HL-60 (cell line): ENCODE data around the gene RPRD1B.

Experiments
- DNase-seq, 2 experiments: peaks; one replicate each; pipeline ENCODE4 v3.0.0-alpha.2; 2010 to 2020; ENCODE audit warnings: low read depth in 1 of 2, low spot score in 1 of 2
- H3K27ac ChIP-seq: fragments of 250-450 bp; sonication (Bioruptor Pico); replicated peaks from 2 replicates; pipeline ENCODE4 v1.5.1; 2020; ENCODE audit warnings: mild to moderate bottlenecking, moderate library complexity
- H3K27me3 ChIP-seq: fragments of 250-450 bp; sonication (Bioruptor Pico); 2 replicates; pipeline ENCODE4 v1.5.1; 2021; ENCODE audit warnings: mild to moderate bottlenecking, moderate library complexity; ENCODE audit not compliant: insufficient read depth, poor library complexity, severe bottlenecking
- H3K4me3 ChIP-seq: replicated peaks from 2 replicates; pipeline ENCODE4 v1.5.1; 2011; ENCODE audit warnings: mild to moderate bottlenecking, control low read depth, low read length; ENCODE audit not compliant: insufficient read depth
- GABPA ChIP-seq: IDR thresholded peaks from 2 replicates; pipeline ENCODE4 v1.6.1; 2012; ENCODE audit warnings: low read depth
- POLR2AphosphoS5 ChIP-seq: IDR thresholded peaks from 2 replicates; pipeline ENCODE4 v1.6.1; 2012; ENCODE audit warnings: low read depth
- SPI1 ChIP-seq: IDR thresholded peaks from 2 replicates; pipeline ENCODE4 v1.6.1; 2012; ENCODE audit warnings: low read depth, mild to moderate bottlenecking, borderline replicate concordance
- TF ChIP-seq, protein P1 (sequence below): IDR thresholded peaks from 2 replicates; pipeline ENCODE4 v1.6.1; 2012; ENCODE audit warnings: low read depth; ENCODE audit not compliant: insufficient replicate concordance
- TF ChIP-seq, protein P2 (sequence below): IDR thresholded peaks from one replicate; pipeline ENCODE4 v1.5.1; 2011; ENCODE audit warnings: low read length, control low read depth, inconsistent platforms; ENCODE audit not compliant: insufficient read depth

Gene RPRD1B

DNA sequence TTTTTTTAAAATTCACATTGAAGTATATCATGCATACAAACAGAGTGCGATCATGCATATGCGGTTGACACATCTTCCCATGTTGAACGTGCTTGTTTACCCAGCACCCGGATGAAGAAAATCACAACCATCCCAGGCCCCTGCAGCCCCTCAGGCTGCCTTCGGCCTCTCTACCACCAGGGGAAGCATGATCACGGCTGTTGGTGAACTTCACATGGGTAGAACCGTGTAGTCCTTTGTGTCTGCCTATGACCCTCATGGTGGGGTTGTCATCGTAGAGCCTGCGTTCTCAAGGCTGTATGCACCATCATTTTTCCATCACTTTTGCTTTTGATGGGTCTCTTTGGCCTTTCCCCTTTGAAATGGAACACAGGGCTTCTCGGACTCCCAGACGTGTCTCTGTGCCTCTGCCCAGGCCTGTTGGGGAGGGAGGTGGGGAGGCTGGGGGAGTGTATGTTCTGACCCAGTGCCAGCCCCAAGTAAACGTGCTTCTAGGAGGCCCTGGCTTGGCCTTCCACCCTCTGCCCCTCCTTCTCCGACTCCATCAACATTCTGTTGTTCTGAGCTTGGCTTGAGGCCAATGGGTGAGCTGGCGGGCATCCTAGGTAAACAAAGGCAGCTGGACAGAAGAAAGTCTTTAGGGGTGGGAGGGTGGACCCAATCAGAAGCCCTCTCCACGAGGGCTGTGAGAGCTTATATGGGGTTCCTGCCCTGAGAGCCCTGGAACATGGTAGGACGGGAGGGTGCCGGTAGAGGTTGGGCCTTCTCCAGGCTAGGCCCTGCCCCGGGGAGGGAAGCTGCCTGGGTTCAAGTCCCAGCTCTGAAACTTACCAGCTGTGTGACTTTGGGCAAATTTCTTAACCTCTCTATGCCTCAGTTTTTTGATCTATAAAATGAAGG is 91.9 kb downstream of the RPRD1B start:
- H3K27me3 ChIP-seq, result no peaks in the 10 kb centered on the region
- TF ChIP-seq GABPA (no peak), SPI1 (no peak), POLR2AphosphoS5 (no peak)
- TF ChIP-seq, protein P1, sequence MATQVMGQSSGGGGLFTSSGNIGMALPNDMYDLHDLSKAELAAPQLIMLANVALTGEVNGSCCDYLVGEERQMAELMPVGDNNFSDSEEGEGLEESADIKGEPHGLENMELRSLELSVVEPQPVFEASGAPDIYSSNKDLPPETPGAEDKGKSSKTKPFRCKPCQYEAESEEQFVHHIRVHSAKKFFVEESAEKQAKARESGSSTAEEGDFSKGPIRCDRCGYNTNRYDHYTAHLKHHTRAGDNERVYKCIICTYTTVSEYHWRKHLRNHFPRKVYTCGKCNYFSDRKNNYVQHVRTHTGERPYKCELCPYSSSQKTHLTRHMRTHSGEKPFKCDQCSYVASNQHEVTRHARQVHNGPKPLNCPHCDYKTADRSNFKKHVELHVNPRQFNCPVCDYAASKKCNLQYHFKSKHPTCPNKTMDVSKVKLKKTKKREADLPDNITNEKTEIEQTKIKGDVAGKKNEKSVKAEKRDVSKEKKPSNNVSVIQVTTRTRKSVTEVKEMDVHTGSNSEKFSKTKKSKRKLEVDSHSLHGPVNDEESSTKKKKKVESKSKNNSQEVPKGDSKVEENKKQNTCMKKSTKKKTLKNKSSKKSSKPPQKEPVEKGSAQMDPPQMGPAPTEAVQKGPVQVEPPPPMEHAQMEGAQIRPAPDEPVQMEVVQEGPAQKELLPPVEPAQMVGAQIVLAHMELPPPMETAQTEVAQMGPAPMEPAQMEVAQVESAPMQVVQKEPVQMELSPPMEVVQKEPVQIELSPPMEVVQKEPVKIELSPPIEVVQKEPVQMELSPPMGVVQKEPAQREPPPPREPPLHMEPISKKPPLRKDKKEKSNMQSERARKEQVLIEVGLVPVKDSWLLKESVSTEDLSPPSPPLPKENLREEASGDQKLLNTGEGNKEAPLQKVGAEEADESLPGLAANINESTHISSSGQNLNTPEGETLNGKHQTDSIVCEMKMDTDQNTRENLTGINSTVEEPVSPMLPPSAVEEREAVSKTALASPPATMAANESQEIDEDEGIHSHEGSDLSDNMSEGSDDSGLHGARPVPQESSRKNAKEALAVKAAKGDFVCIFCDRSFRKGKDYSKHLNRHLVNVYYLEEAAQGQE, result no peak
- TF ChIP-seq, protein P2, sequence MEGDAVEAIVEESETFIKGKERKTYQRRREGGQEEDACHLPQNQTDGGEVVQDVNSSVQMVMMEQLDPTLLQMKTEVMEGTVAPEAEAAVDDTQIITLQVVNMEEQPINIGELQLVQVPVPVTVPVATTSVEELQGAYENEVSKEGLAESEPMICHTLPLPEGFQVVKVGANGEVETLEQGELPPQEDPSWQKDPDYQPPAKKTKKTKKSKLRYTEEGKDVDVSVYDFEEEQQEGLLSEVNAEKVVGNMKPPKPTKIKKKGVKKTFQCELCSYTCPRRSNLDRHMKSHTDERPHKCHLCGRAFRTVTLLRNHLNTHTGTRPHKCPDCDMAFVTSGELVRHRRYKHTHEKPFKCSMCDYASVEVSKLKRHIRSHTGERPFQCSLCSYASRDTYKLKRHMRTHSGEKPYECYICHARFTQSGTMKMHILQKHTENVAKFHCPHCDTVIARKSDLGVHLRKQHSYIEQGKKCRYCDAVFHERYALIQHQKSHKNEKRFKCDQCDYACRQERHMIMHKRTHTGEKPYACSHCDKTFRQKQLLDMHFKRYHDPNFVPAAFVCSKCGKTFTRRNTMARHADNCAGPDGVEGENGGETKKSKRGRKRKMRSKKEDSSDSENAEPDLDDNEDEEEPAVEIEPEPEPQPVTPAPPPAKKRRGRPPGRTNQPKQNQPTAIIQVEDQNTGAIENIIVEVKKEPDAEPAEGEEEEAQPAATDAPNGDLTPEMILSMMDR, result no peak
- no peak overlapping the region for H3K4me3 ChIP-seq
- H3K27ac ChIP-seq, result no peak overlapping the region
- DNase-seq, result no peak

DNA sequence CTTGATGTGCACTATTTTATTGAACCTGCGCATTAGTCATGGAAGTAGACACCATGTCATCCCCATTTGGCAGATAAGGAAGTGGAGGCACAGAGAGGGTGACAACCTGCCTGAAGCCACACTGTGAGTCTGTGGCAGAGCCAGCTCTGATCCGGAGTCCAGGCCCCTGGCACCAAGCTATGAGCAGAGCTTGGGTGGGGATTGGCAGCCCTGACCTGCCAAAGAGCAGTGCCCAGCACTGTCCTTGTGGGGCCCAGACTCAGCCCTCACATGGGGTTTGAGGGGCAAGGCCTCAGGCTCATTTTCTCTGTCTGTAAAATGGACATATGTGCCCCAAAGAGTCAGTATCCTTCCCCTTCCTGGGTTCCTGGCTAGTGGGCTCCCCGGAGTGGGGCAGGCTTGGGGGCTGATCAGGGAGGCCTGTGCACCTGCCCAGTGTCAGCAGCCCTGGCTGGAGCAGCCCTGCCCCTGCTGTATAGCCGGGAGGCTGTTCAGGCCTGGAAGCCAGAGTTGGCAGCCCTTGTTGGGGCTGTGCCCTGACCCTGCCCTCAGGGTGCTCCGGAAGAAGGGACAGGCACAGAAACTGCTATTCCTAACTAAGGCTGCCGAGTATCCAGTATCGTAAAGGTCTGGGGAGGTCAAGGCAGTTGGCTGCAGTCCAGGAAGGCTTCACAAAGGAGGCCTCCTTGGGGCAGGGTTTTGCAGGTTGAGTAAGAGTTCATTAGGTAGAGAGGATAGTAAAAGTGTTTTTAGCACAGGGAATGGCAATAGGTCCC is 92.8 kb downstream of the RPRD1B start:
- TF ChIP-seq POLR2AphosphoS5 (no peak), SPI1 (no peak), GABPA (no peak)
- TF ChIP-seq, protein P2, result no peak
- TF ChIP-seq, protein P1, result no peak
- Histone ChIP-seq H3K27me3 (no peaks in the 10 kb centered on the region), H3K27ac (no peak overlapping the region), H3K4me3 (no peak overlapping the region)
- DNase-seq, result no peak

DNA sequence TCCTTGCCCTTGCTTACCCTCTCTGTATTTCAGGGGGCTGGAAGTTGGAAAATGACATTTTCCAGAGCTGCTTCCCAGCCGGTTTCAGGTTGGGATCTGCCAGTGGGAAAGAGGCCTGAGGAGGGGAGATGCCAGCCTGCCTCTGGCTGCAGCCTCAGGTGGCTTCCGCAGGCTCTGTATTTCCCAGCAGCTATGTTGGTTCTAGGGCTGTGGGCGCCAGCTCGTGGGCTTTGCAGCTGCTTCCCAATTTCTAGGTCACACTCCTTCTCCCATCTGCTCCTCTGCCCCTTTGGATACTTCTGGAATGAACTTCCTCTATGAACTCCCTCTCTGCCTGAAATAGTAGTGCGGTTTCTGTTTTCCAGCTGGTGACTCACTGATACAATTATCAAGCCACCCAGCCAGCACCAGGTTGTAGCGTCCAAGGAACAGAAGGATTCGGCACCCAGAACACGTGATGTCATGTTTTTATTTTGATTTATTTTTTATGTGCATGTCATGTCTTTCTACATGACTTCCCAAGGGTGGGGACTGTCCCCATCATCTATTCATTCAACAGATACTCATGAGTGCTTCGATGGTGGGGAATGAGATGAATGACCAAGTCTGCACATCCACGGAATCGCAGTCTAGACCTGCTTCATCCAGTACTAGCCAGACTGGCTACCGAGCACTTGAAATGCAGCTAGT is 93.5 kb downstream of the RPRD1B start:
- Histone ChIP-seq H3K27ac (no peak overlapping the region), H3K27me3 (no peaks in the 10 kb centered on the region), H3K4me3 (no peak overlapping the region)
- TF ChIP-seq, protein P2, result no peak
- TF ChIP-seq POLR2AphosphoS5 (no peak), GABPA (no peak)
- TF ChIP-seq, protein P1, result no peak
- DNase-seq, result no peak
